Stimulated activated CD8-positive, alpha-beta memory T cell treated with anti-CD3 and anti-CD28 coated beads, Interleukin-12 subunit alpha, Interleukin-12 subunit beta, amount 100 ng/mL, for 1 hour (primary cell): Measurements from ENCODE around the gene SULT1A1.
"Not testable (repeated sequence)": the region's sequence is repeated elsewhere in the genome, so short reads cannot be mapped to it uniquely, and the experiment has no call there.

Experiments
- DNase-seq: peaks from one replicate; pipeline ENCODE4 v3.0.0-alpha.2; 2020; ENCODE audit warnings: low read depth

Gene SULT1A1

DNA sequence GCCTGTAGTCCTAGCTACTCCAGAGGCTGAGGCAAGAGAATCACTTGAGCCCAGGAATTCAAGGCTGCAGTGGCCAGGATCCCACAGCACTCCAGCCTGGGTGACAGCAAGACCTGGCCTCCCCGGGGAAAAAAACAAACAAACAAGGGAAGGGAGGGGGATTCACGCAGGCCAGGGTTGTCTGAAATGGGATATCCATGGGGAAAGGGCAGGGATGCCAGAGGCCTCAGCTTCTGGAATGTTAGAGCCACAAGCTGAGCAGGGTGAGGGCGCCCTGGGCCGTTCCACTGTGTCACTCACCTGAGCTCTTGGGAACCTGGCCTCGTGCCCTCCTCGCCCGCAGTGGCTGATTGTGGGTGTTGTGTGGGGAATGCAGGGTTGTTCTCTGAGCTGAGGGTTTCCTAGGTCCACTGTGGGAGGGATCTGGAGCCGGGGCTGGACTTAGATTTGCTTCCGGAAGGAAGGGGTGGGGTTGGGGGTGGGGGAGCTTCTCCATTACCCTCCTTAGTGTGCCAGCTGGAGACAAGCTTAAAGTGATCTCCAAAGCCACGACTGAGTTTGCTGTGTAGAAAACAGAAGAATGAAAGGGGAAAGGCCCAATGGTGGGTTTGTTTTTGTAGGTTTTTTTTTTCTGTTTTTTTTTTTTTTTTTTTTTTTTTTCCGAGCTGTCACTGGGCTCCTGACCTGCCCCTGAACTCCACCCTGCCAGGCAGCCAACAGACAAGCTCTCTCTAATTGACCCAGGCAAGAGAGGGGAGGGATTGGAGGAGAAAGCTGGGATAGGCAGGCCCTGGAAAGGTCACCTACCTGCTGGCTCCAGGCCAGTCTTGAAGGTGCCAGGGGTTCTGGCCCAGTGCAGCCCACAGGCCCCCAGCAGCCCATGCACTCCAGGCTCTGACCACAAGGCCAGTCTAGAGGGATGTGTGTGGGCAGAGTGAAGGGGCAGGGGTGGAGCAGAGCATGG is at the start of gene SULT1A1:
SULT1A1 (minus strand) TSS at position 414 of the 964 bp plus-strand sequence. CDS start 1,189 bp downstream, outside the sequence.
- DNase-seq = no peak

DNA sequence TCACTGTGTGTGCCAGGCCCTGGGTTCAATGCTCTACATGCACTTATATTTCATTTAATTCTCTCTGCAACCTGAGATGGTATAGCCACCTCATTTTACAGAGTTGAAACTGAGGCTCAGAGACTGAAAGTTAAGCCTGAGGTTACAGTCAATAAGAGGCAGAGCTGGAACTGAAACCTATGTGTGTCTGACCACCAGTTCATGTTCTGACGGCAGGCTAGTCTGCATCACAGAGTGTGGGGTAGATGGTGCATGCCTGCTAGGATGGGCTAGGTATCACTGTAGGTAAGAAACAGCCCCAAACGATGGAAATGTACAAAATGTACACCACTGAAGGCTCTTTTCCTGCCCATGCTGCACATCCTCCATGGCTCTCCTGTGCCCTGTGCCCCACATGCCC is 30.1 kb upstream of the SULT1A1 start:
- DNase-seq = not testable (repeated sequence)

DNA sequence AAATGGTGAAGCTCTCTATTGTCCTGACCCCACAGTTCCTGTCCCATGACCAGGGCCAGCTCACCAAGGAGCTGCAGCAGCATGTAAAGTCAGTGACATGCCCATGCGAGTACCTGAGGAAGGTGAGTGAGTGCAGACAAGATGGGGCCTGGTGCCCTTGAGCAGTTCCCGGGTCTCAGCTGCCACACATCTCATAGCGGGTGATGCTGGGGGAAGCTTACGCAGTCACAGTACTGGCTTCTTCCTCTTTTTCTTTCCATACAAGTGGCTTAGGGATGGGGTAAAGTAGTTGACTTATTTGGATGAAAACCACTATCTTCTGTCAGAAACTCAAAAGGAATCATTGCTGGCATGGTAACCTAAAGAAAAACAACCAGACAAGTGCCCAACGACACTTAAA is 28.5 kb upstream of the SULT1A1 start:
- DNase-seq = not testable (repeated sequence)

DNA sequence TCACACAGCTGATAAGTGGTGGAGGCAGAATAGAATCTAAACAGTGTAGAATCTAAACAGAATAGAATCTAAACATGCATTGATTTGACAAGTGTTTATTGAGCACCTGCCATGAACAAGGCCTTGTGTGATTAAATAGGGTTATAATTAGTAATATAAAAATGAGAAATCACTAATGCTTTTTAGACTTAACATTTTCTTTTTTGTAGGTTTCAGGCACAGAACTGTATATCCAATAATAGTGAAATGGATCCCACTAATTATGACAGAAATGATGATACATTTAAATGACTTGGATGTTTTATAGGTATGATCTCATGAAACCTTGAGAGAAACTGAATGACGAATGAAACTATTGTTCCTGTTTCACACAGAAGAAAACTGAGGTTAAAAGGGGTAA is 27.9 kb upstream of the SULT1A1 start, which contains the start of gene NPIPB8:
NPIPB8 (plus strand) TSS at position 301 of the 400 bp plus-strand sequence. CDS start 296 bp downstream, outside the sequence.
- DNase-seq = not testable (repeated sequence)

DNA sequence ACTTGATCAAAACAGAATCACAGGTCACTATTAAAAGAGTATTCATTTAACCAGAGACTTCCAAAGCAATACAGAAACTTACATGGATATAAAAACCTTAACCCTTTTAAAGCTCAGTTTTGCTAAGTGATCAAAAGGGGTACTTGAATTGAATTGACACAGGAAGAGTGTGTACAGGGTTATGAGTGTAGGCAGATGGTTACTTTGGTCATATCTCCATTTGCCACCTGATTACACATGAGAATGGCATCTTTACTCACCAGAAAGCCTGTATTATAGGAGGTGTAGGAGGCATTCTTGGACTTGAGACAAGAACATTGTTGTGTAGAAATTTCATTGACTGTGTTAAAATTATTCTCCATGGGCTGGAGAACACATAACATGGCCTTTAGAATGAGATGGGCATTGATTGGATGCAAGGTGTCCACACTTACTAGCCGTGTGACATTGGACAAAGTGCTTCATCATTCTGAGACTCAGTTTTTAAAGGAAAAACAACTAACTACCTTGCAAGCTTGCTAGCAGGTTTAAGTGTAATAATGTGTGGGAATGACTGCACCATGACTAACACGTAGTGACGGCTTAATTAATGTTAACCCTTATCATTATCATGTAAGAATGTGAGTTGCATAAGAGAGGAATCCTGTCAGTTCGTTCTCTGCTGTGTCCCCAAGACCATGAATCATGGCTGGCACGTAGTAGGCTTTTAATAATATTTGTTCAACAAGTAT is 26.4 kb upstream of the SULT1A1 start:
- DNase-seq = not testable (repeated sequence)

DNA sequence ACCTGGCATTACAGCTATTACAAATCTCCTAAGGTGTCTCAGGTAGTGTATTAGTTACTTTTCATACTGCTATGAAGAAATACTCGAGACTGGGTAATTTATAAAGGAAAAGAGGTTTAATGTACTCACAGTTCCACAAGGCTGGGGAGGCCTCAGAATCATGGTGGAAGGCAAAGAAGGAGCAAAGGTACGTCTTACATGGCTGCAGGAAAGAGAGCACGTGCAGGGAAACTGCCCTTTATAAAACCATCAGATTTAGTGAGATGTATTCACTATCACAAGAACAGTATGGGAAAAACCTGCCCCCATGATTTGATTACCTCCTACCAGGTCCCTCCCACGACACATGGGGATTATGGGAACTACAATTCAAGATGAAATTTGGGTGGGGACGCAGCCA is 21.1 kb upstream of the SULT1A1 start:
- DNase-seq = not testable (repeated sequence)

DNA sequence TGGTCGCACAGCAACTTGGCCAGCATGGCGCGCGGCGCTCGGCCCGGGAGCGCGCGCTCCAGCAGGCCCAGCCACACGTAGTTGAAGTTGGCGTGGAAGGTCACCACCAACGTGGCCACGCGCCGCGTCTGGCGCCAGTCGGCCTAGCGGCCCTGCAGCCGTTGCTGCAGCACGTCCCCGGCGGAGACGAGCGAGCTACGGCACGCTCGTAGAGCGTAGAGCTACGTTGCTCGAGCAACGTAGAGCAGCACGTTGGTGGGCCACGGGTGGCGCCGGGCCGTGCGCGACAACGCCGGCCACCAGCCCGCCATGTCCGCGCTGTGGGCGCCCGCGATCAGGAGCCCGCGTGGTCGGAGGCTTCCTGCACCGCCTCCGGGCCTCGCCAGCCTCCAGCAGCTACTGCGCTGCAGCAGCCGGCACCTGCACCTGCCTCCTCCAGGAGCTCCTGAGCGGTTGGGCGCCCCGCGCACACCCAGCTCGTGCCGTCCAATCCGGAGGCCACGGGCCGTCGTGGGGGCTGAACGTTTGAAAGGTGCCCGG is 13.4 kb upstream of the SULT1A1 start:
- DNase-seq = peak; percentile 20

DNA sequence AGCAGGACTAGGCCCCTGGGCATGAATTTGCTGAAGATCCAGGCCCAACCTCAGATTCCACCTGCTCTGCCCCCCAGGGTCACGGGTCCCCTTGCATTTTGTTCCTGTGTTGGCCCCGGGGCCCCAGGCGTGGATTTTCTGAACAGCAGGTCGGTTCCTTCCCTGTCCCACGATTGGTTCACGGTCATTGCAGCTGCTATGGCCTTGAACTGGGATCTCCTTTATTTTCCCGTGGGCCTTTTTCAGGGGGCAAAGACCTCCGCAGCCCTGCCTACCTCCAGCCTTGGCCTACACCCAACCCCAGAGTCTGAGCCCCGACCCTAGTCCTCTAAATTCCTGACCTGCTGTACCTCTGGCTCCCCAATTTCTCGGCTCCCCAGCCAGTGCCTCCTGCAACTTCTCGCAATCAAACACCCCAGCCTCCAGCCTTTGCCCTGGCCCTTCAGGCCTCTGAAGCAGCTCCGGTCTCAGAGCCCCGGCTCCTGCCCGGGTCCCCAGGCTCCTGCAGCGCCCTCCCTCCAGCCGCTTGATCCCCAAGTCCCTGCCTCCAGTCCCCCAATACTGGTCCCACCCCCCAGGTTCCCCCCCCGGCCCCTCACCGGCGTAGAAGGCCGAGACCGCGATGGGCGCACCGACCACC is 12.8 kb upstream of the SULT1A1 start:
- not testable (repeated sequence) for DNase-seq

DNA sequence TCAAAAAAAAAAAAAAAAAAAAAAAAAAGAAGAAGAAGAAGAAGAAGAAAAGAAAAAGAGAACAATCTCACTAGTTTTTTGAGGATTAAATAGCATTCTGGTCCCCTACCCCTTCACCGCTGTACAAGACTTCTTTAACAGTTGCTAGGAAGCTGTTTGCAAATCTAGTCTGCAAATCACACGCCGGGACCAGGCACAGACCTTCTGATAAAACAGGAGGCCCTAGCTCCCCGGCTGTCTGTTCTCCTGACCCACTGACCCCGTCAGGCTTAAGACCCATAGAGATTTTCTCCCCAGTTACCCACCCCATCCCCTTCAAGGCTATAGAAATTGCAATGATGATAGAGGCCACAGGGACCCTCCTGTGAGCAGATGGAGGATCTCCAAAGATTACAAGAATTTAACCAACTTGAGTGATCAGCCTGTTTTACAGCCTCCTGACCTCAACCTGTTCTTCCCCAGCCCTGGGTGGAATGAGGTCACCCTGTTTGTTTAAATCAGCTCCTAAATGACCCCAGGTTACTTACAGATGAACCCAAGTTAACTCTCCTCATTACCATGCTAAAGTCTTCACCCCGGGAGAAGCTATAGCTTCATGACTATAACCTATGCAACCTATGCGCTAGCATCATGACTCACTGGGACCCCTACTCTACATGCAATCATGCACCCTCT is 11.8 kb upstream of the SULT1A1 start:
- DNase-seq = no peak

DNA sequence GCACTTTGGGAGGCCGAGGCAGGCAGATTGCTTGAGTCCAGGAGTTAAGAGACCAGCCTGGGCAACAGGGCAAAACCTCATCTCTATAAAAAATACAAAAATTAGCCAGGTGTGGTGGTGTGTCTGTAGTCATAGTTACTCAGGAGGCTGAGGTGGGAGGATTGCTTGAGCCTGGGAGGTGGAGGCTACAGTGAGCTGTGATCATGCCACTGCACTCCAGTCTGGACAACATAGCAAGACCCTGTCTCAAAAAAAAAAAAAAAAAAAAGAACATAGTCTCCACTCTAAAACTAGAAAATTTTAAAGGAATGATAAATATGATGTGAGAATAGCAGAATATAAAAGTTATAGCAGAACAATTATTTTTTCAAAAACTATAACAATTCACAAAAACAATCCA is 10.5 kb upstream of the SULT1A1 start:
- not testable (repeated sequence) for DNase-seq

DNA sequence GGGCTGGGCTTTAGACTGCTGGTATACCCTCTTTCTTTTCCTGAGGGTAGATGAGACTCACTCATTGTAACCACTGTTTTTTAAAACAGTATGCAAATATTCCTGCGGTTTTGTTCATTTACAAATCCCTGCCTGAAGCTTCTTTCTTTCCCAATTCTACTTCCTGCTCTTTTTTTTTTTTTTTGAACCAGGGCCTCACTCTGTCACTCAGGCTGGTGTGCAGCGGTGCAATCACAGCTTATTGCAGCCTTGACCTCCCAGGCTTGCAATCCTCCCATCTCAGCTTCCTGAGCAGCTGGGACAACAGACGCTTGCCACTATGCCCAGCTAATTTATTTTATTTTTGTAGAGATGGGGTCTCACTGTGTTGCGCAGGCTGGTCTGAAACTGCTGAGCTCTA is 8.0 kb upstream of the SULT1A1 start:
- DNase-seq = no peak

DNA sequence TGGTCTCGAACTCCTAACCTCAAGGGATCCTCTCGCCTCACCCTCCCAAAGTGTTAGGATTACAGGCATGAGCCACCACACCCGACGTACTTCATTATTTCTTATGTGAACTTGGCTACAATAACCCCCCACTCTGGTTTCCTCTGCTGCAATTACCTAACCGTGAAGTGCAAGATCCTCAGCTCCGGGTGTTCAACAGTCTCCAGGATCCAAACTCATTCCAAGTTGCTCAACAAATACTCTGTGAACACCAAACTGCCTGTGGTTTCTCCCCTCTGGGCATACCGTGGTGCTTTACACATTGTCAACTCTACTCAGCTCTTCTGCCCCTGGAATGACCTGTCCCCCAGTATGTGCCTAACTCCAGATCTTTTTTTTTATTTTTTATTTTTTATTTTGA is 6.8 kb upstream of the SULT1A1 start:
- no peak for DNase-seq

DNA sequence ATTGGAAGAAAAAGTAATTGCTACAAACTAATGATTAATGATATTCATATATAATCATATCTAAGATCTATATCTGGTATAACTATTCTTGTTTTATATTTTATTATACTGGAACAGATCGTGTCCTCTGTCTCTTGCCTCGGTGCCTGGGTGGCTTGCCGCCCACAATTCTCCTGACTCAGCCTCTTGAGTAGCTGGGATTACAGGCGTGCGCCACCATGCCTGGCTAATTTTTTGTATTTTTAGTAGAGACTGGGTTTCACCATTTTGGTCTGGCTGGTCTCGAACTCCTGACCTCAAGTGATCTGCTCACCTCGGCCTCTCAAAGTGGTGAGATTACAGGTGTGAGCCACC is 6.4 kb upstream of the SULT1A1 start:
- not testable (repeated sequence) for DNase-seq

DNA sequence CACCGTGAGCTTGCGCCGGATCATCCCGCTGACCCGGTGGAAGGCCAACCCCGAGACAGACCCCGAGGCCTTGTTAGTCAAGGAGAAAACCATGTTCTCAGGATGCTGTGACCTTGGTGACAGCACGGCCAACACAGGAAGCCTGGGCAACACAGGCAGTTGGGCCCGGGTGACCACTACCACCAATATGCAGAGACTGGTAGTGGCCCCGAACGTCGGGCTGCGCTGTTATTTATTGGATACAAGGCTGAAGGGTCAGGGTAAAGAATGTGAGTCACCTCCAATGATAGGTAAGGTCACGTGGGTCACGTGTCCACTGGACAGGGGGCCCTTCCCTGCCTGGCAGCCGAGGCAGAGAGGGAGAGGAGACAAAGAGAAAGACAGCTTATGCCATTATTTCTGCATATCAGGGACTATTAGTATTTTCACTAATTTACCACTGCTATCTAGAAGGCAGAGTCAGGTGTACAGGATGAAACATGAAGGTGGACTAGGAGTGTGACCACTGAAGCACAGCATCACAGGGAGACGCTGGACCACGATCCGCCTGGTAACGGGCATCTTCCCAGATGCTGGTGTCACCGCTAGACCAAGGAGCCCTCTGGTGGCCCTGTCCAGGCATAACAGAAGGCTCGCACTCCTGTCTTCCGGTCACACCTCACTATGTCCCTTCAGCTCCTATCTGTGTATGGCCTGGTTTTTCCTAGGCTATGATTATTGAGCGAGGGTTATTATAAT is 5.8 kb upstream of the SULT1A1 start:
- not testable (repeated sequence) for DNase-seq

DNA sequence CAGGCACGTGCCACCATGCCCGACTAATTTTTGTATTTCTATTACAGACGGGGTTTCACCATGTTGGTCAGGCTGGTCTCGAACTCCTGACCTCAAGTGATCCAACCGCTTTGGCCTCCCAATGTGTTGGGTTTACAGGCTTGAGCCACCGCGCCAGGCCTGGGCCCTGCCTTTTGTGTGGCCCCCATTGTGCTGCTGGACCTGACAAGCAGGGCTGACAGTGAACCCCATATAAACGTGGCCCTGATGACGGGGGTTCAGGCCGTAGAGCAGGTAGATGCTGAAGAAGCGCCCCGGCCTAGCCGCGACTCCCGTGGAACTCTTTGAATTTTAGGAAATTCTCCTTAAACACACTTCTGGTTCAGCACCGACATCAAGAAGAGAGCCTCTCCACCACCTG is 4.7 kb upstream of the SULT1A1 start:
- not testable (repeated sequence) for DNase-seq

DNA sequence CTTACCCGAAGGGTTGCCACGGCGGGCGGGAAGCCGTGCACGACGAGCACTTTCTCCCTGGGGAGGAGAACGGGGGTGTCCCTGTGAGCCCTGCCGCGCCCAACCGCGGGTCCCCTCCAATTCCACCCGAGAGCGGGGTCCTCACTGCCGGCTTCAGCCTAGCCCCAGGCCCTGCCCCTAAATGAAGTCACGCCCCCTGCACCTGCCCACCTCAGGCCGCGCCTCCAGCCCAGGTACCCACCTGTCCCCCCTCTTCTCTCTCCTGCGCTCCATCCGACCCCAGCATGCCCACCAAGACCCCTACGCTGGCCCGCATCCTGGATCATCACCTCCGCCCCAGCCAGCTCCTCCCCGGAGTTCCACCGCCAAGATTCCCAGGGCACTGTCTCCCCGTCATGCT is 4.1 kb upstream of the SULT1A1 start:
- DNase-seq = not testable (repeated sequence)

DNA sequence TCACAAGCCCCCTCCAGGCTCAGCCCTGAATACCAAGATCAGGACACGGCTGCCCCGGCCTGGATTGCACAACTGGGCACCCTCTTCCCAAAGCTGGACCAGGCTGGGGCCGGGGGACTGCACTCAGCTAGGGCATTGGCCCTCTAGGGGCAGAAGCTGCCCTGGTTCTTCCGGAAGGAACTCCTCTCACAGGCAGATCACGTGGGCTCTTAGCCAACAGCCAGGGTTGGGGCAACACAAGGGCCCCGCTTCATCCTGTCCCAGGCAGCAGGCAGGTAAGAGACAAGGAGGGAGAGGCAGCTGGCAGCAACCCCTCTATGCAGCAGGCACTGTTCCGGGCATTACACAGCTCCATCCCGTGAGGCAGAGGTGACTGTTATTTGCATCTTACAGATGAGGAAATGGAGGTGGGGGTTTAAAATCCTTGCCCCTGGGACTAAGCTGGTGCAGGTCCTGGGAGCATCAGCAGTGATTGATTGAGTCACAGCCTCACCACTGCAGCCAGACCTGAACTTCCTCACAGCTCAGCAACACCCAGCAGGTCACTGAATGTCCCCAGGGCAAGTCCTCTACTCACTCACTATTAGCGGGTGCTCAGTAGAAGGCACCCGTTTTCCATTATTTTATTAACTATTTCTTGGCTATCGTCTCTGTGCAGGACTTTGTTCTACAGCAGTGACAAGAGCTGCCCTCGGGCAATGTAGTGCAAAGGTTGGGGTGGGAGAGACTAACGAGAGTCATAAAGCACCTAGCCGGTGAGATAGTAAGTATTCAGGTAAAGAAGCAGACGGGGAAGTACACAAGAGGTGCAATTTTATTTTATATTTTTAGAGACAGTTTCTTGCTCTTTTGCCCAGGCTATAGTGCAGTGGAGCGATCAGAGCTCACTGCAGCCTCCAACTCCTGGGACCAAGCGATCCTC is 2.8 kb upstream of the SULT1A1 start:
- not testable (repeated sequence) for DNase-seq

DNA sequence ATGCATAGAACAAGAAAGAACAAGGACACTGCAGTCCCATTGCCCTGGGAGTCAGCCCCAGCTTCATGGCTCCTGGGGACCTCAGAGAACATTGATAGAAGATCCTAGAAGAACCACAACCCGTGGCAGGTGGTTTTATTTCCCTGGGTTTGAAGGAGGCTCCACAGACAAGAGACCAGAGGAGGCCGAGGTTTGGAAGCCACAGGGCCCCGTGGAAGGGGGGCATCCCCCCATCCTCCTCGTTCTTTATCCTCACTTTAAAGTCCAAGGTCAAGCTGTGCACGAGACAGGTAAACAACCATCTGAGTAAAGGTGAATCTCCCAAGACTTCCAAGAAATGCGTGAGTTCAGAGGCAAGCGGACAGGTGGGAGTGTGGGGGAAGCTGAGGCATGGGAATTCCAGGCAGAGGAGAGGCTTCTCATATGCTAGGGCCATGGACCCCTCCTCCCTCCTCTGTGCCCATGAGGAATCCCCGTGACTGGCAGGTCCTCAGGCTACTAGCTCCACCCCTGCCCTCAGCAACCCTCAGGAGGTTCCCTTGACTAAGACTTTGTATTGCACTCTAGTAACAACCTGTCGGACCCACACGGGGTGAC is 849 bp upstream of the SULT1A1 start:
- no peak for DNase-seq
